ENCODE data around the gene SRPX2. TPM values are rescaled to one million over a fixed set of nuclear protein-coding genes. Genes with fewer than 3 reads are reported as not detected.

SRPX2 gene
- polyA plus RNA-seq, 1 donor (not counting 4 experiments of a cell fraction or from before 2014, with no cell fraction given): 4.0 TPM

DNA sequence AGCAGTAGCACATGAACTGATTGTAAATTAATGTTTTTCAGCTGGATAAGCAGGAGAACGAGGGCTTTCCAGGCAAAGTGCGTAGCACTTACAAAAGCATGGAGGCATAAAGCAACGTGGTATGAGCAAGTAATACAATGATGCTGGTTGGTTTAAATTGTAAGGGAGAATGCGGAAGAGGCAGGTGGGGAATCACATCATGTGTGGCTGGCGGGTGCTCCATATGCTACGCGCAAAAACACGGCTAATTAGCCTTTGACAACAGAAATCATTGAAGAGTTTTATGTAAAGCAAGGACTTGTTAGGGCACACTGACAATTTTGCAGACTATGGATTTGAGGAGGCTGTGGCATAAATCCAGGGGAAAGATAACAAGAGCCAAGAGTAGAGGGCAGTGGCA, 73.4 kb downstream of the SRPX2 start:
- H3K9me3 ChIP-seq (ENCODE audit: control insufficient read depth, low read depth, low read length): no peaks in the 10 kb centered on the region
- no peak overlapping the region for H2AFZ ChIP-seq (ENCODE audit: control insufficient read depth, low read length)
- dilution Hi-C loops (cut with MboI; ENCODE audit: extremely low pct_ligation_motif_present, low sequenced_read_pairs): no loop called here
- peaks cover 3% of the 10 kb centered on the region for H3K27me3 ChIP-seq (ENCODE audit: control insufficient read depth, extremely low read depth, insufficient read depth, low read length)
- no peak overlapping the region for H3K4me3 ChIP-seq (ENCODE audit: control insufficient read depth in 2 of 3, extremely low read depth in 1 of 3, insufficient read depth in 2 of 3, low read depth in 1 of 3, low read length in 3 of 3)
- no peak overlapping the region for H3K4me2 ChIP-seq (ENCODE audit: control insufficient read depth, extremely low read depth, insufficient read depth, low read depth, low read length)
- no peaks in the 10 kb centered on the region for H3K9me1 ChIP-seq (ENCODE audit: control insufficient read depth, extremely low read depth, insufficient read depth, low read length)
- no peak overlapping the region for H3K9ac ChIP-seq (ENCODE audit: control insufficient read depth, extremely low read depth, insufficient read depth, low read length)
- H3K36me3 ChIP-seq (ENCODE audit: control insufficient read depth in 2 of 2, extremely low read depth in 1 of 2, insufficient read depth in 2 of 2, low read length in 2 of 2): no peaks in the 10 kb centered on the region
- H3K79me2 ChIP-seq (ENCODE audit: control insufficient read depth, insufficient read depth, low read length): no peaks in the 10 kb centered on the region
- H4K20me1 ChIP-seq (ENCODE audit: control insufficient read depth, extremely low read depth, insufficient read depth, low read length): no peaks in the 10 kb centered on the region
- TF ChIP-seq, protein P1, sequence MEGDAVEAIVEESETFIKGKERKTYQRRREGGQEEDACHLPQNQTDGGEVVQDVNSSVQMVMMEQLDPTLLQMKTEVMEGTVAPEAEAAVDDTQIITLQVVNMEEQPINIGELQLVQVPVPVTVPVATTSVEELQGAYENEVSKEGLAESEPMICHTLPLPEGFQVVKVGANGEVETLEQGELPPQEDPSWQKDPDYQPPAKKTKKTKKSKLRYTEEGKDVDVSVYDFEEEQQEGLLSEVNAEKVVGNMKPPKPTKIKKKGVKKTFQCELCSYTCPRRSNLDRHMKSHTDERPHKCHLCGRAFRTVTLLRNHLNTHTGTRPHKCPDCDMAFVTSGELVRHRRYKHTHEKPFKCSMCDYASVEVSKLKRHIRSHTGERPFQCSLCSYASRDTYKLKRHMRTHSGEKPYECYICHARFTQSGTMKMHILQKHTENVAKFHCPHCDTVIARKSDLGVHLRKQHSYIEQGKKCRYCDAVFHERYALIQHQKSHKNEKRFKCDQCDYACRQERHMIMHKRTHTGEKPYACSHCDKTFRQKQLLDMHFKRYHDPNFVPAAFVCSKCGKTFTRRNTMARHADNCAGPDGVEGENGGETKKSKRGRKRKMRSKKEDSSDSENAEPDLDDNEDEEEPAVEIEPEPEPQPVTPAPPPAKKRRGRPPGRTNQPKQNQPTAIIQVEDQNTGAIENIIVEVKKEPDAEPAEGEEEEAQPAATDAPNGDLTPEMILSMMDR (optimal IDR thresholded peaks at IDR 0.05 in 1 of 3, IDR thresholded peaks at IDR 0.05 in 1 of 3, conservative IDR thresholded peaks at IDR 0.05 in 1 of 3; ENCODE audit: extremely low read depth in 1 of 3, insufficient read depth in 2 of 3, low read length in 3 of 3): no peak
- no peak for TF ChIP-seq EZH2 (IDR thresholded peaks at IDR 0.05; ENCODE audit: low read length)
- H3K27ac ChIP-seq (ENCODE audit: control insufficient read depth, insufficient read depth, low read length): no peak overlapping the region
- FAIRE-seq: no peak
- DNase-seq (ENCODE audit: low read depth, low spot score): no peak
- H3K4me1 ChIP-seq (ENCODE audit: control insufficient read depth, extremely low read depth, insufficient read depth, low read length): no peaks in the 10 kb centered on the region

DNA sequence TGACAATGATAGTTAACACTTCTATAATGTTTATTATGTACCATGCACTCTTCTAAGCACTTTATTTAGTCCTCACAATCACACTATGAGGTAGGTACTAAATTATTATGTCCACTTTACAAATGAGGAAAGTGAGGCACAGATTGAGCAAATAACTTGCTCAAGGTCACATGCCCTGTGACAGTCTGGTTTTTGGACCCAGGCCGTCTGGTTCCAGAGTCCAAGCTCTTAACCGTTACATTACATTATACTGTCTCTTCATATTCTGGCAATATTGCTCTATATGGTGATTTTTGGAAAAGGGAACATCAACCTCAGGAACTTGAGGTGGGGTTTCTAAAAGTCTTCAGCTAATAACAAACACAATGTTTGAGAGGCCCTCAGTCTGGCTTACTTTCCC, 75.1 kb downstream of the SRPX2 start:
- dilution Hi-C loops (cut with MboI; ENCODE audit: extremely low pct_ligation_motif_present, low sequenced_read_pairs): no loop called here
- Histone ChIP-seq H3K9ac (ENCODE audit: control insufficient read depth, extremely low read depth, insufficient read depth, low read length) (no peak overlapping the region), H3K27me3 (ENCODE audit: control insufficient read depth, extremely low read depth, insufficient read depth, low read length) (peaks cover 3% of the 10 kb centered on the region), H3K4me2 (ENCODE audit: control insufficient read depth, extremely low read depth, insufficient read depth, low read depth, low read length) (no peak overlapping the region), H3K9me3 (ENCODE audit: control insufficient read depth, low read depth, low read length) (no peaks in the 10 kb centered on the region), H3K4me1 (ENCODE audit: control insufficient read depth, extremely low read depth, insufficient read depth, low read length) (no peaks in the 10 kb centered on the region), H3K36me3 (ENCODE audit: control insufficient read depth in 2 of 2, extremely low read depth in 1 of 2, insufficient read depth in 2 of 2, low read length in 2 of 2) (no peaks in the 10 kb centered on the region), H3K9me1 (ENCODE audit: control insufficient read depth, extremely low read depth, insufficient read depth, low read length) (no peaks in the 10 kb centered on the region), H3K27ac (ENCODE audit: control insufficient read depth, insufficient read depth, low read length) (no peak overlapping the region), H3K4me3 (ENCODE audit: control insufficient read depth in 2 of 3, extremely low read depth in 1 of 3, insufficient read depth in 2 of 3, low read depth in 1 of 3, low read length in 3 of 3) (no peak overlapping the region), H2AFZ (ENCODE audit: control insufficient read depth, low read length) (no peak overlapping the region), H4K20me1 (ENCODE audit: control insufficient read depth, extremely low read depth, insufficient read depth, low read length) (no peaks in the 10 kb centered on the region), H3K79me2 (ENCODE audit: control insufficient read depth, insufficient read depth, low read length) (no peaks in the 10 kb centered on the region)
- TF ChIP-seq EZH2 (IDR thresholded peaks at IDR 0.05; ENCODE audit: low read length): no peak
- TF ChIP-seq, protein P1 (optimal IDR thresholded peaks at IDR 0.05 in 1 of 3, IDR thresholded peaks at IDR 0.05 in 1 of 3, conservative IDR thresholded peaks at IDR 0.05 in 1 of 3; ENCODE audit: extremely low read depth in 1 of 3, insufficient read depth in 2 of 3, low read length in 3 of 3): no peak
- DNase-seq (ENCODE audit: low read depth, low spot score) (no peak), FAIRE-seq (no peak)
